ENCODE data around the gene SH3BGRL3. TPM values are rescaled to one million over a fixed set of nuclear protein-coding genes. Genes with fewer than 3 reads are reported as not detected.

SH3BGRL3 gene
- total and polyA plus RNA-seq, 2 of the 13 experiments (the other 11 are each of a cell fraction or from before 2014, with no cell fraction given), result 11.4 to 12.2 TPM

GRCh38 chr1:26233903-26234643 is 45.8 kb upstream of the SH3BGRL3 start, which contains the start of gene CEP85 (continued):
- TF ChIP-seq STAT6 (CRISPR knock-in tag; IDR thresholded peaks at IDR 0.05; ENCODE audit: borderline replicate concordance), result peak; percentile 18; the same call in 1 of the 2 replicates
- TF ChIP-seq ZNF781 (CRISPR knock-in tag; IDR thresholded peaks at IDR 0.05; ENCODE audit: borderline replicate concordance, not compliant biosample characterization), result no peak
- TF ChIP-seq, protein P1, sequence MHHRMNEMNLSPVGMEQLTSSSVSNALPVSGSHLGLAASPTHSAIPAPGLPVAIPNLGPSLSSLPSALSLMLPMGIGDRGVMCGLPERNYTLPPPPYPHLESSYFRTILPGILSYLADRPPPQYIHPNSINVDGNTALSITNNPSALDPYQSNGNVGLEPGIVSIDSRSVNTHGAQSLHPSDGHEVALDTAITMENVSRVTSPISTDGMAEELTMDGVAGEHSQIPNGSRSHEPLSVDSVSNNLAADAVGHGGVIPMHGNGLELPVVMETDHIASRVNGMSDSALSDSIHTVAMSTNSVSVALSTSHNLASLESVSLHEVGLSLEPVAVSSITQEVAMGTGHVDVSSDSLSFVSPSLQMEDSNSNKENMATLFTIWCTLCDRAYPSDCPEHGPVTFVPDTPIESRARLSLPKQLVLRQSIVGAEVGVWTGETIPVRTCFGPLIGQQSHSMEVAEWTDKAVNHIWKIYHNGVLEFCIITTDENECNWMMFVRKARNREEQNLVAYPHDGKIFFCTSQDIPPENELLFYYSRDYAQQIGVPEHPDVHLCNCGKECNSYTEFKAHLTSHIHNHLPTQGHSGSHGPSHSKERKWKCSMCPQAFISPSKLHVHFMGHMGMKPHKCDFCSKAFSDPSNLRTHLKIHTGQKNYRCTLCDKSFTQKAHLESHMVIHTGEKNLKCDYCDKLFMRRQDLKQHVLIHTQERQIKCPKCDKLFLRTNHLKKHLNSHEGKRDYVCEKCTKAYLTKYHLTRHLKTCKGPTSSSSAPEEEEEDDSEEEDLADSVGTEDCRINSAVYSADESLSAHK (CRISPR knock-in tag; IDR thresholded peaks at IDR 0.05; ENCODE audit: borderline replicate concordance), result no peak
- no peak for TF ChIP-seq ZNF570 (CRISPR knock-in tag; IDR thresholded peaks at IDR 0.05; ENCODE audit: borderline replicate concordance)
- no peak for TF ChIP-seq NONO (IDR thresholded peaks at IDR 0.05)
- 0 out of 2 replicates have a peak, but pooled peaks have one; percentile 49 for TF ChIP-seq NONO (CRISPR knock-in tag; conservative IDR thresholded peaks at IDR 0.05)
- TF ChIP-seq CENPT (CRISPR knock-in tag; IDR thresholded peaks at IDR 0.05; ENCODE audit: low read depth), result no peak; the same call in none of the 2 replicates
- no peak; the same call in none of the 2 replicates for TF ChIP-seq RXRB (CRISPR knock-in tag; IDR thresholded peaks at IDR 0.05; ENCODE audit: borderline replicate concordance)
- TF ChIP-seq ZNF564 (CRISPR knock-in tag; IDR thresholded peaks at IDR 0.05), result peak; percentile 58
- 0 out of 2 replicates have a peak, but pooled peaks have one; percentile 21 for TF ChIP-seq GZF1 (CRISPR knock-in tag; IDR thresholded peaks at IDR 0.05)
- TF ChIP-seq HDAC2 (CRISPR knock-in tag; IDR thresholded peaks at IDR 0.05), result peak; percentile 62; the same call in 1 of the 2 replicates
- TF ChIP-seq, protein P2, sequence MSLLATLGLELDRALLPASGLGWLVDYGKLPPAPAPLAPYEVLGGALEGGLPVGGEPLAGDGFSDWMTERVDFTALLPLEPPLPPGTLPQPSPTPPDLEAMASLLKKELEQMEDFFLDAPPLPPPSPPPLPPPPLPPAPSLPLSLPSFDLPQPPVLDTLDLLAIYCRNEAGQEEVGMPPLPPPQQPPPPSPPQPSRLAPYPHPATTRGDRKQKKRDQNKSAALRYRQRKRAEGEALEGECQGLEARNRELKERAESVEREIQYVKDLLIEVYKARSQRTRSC (CRISPR knock-in tag; IDR thresholded peaks at IDR 0.05; ENCODE audit: low read depth), result no peak
- TF ChIP-seq MTA1 (CRISPR knock-in tag; IDR thresholded peaks at IDR 0.05; ENCODE audit: borderline replicate concordance), result peak; percentile 65; the same call in 1 of the 2 replicates
- TF ChIP-seq MYC (CRISPR knock-in tag; IDR thresholded peaks at IDR 0.05; ENCODE audit: borderline replicate concordance), result peak; percentile 73
- TF ChIP-seq TEAD3 (CRISPR knock-in tag; optimal IDR thresholded peaks at IDR 0.05; ENCODE audit: borderline replicate concordance), result peak; percentile 39
- peak; percentile 93 for TF ChIP-seq ZFX (CRISPR knock-in tag; IDR thresholded peaks at IDR 0.05; ENCODE audit: low read depth)
- TF ChIP-seq ZZZ3 (CRISPR knock-in tag; IDR thresholded peaks at IDR 0.05; ENCODE audit: borderline replicate concordance), result 0 out of 2 replicates have a peak, but pooled peaks have one; percentile 17
- peak; percentile 60; the same call in 1 of the 2 replicates for TF ChIP-seq ZNF280D (CRISPR knock-in tag; IDR thresholded peaks at IDR 0.05)
- 0 out of 2 replicates have a peak, but pooled peaks have one; percentile 50 for TF ChIP-seq ZNF383 (CRISPR knock-in tag; IDR thresholded peaks at IDR 0.05; ENCODE audit: borderline replicate concordance)
